Cardiac muscle cell (in vitro differentiated cells and primary cell): Measurements from ENCODE around the gene FOXJ3. TPM values are rescaled to one million over a fixed set of nuclear protein-coding genes. Genes with fewer than 3 reads are reported as not detected.

Experiments
- DNase-seq, 2 donors: peaks; one replicate each; pipeline versions ENCODE4 v3.0.0 to v3.0.0-alpha.2; 2010 to 2017; ENCODE audit warnings: low read depth in 1 of 2, low spot score in 1 of 2
- H3K27ac ChIP-seq: fragments of 200-600 bp; sonication (generic); 2 replicates; pipeline ENCODE4 v1.5.1; 2016
- H3K27me3 ChIP-seq: fragments of 200-600 bp; sonication (generic); 2 replicates; pipeline ENCODE4 v1.6.0; 2016; ENCODE audit warnings: control low read depth
- H3K36me3 ChIP-seq: fragments of 200-600 bp; sonication (generic); 2 replicates; pipeline ENCODE4 v1.5.1; 2016; ENCODE audit warnings: control low read depth
- H3K4me1 ChIP-seq: fragments of 200-600 bp; sonication (generic); 2 replicates; pipeline ENCODE4 v1.8.1; 2017; ENCODE audit warnings: low read depth, mild to moderate bottlenecking, mixed run types
- H3K4me3 ChIP-seq: fragments of 200-600 bp; sonication (generic); 2 replicates; pipeline ENCODE4 v1.5.1; 2016; ENCODE audit warnings: mild to moderate bottlenecking
- H3K9me3 ChIP-seq: fragments of 200-600 bp; sonication (generic); 2 replicates; pipeline ENCODE4 v1.5.1; 2017; ENCODE audit warnings: low read depth, mild to moderate bottlenecking, control low read depth
- polyA plus RNA-seq: library from polyadenylated mRNA; unstranded; fragments of >200 nt; fragmentation: Nextera tagmentation; extraction: Ambion mirVana; gene quantifications from 2 replicates; pipeline ENCODE4 v1.2.1, GENCODE V29; 2016
- total RNA-seq: library from RNA; depleted of rRNA; stranded (reverse); fragments of >200 nt; gene quantifications from 2 replicates; pipeline ENCODE4 v1.2.3, GENCODE V29; 2016
- TF ChIP-seq, protein P1 (sequence below): IDR thresholded peaks from 2 replicates; pipeline ENCODE4 v1.5.1; 2012; ENCODE audit warnings: low read depth, mild to moderate bottlenecking, low read length

The FOXJ3 gene
- total and polyA plus RNA-seq, 2 experiments from 2014 or later = 25.4 to 54.1 TPM

DNA sequence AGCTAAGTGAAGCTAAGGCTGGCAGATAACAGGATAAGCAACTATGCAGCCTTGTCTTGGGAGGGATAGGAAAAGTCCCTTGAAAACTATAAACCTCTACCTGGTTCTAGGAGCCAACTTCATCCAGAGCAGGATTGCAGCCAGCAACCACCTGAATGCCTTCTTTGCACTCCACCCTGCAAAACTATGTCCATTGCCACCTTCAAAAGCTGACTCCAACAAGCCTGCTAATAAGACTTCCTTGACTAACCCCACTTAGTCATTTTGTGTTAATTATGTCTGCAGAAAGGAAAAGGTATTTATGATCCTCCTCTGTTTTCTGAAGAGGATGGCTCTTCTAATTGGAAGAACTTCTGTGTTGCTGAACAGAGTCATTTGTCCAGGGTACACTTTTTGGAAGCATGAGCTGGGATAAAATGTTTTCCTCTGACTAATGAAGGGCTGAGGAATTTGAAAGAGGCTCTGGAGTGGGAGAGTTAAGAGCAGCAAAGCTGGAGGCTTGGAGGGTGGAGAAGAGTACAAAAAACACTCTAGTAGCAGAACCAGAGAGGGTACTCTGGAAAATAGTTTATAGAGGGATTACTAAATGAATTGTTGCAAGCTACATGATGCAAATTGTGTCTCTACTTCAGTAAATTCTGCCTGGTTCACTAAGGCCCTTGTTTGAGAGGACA lies 36.0 kb upstream of the FOXJ3 start:
- Histone ChIP-seq H3K9me3 (no peaks in the 10 kb centered on the region), H3K4me3 (no peak overlapping the region), H3K27ac (no peak overlapping the region), H3K27me3 (peaks cover 23% of the 10 kb centered on the region), H3K36me3 (no peaks in the 10 kb centered on the region), H3K4me1 (no peaks in the 10 kb centered on the region)
- no peak for DNase-seq
- TF ChIP-seq, protein P1, sequence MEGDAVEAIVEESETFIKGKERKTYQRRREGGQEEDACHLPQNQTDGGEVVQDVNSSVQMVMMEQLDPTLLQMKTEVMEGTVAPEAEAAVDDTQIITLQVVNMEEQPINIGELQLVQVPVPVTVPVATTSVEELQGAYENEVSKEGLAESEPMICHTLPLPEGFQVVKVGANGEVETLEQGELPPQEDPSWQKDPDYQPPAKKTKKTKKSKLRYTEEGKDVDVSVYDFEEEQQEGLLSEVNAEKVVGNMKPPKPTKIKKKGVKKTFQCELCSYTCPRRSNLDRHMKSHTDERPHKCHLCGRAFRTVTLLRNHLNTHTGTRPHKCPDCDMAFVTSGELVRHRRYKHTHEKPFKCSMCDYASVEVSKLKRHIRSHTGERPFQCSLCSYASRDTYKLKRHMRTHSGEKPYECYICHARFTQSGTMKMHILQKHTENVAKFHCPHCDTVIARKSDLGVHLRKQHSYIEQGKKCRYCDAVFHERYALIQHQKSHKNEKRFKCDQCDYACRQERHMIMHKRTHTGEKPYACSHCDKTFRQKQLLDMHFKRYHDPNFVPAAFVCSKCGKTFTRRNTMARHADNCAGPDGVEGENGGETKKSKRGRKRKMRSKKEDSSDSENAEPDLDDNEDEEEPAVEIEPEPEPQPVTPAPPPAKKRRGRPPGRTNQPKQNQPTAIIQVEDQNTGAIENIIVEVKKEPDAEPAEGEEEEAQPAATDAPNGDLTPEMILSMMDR = no peak

DNA sequence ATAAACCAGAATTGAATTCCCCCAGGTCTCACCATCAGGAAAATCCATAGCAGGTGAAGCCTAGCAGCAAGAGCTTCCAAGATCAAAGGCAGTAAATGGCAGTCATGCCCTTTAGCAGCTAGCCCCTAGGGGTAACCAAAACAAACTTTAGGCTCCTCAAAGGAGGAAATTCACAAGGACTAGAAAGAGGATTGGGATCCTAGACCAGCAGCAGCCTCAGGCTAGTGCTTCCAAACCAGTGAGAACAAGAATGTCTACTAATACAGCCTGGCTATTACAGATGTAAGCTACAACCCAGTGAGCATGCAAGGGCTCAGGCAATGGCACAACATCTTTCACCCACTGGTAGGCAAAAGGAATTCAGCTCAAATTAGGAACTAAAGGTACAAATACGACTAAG lies 34.4 kb upstream of the FOXJ3 start:
- TF ChIP-seq, protein P1 = no peak
- Histone ChIP-seq H3K4me3 (no peak overlapping the region), H3K27ac (no peak overlapping the region), H3K27me3 (peaks cover 20% of the 10 kb centered on the region), H3K36me3 (no peaks in the 10 kb centered on the region), H3K4me1 (no peaks in the 10 kb centered on the region), H3K9me3 (no peaks in the 10 kb centered on the region)
- DNase-seq = no peak

GRCh38 chr1:42368096-42368795 lies 33.2 kb upstream of the FOXJ3 start:
- Histone ChIP-seq H3K9me3 (no peaks in the 10 kb centered on the region), H3K36me3 (no peaks in the 10 kb centered on the region), H3K27me3 (peaks cover 17% of the 10 kb centered on the region), H3K4me3 (no peak overlapping the region), H3K27ac (no peak overlapping the region), H3K4me1 (no peaks in the 10 kb centered on the region)
- DNase-seq = no peak
- TF ChIP-seq, protein P1 = no peak

DNA sequence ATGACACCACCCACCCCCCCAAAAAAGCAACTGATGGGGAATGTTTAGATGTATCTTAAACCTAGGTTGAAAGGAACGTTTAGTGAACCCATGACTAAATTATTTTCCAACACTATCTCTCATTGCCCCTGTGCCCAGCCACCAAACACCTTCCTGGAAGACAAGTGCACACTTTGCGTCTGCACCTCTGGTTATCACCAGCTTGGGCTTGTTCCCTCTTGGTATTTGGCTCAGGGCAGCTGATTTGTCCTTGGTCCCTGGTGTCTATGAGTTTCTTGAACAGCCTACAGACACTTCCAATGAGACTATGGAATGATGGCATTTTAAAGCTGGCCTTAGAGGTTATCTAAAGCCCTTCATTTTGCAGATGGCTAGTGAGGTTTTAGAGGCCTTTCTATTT lies 30.1 kb upstream of the FOXJ3 start:
- TF ChIP-seq, protein P1 = no peak

DNA sequence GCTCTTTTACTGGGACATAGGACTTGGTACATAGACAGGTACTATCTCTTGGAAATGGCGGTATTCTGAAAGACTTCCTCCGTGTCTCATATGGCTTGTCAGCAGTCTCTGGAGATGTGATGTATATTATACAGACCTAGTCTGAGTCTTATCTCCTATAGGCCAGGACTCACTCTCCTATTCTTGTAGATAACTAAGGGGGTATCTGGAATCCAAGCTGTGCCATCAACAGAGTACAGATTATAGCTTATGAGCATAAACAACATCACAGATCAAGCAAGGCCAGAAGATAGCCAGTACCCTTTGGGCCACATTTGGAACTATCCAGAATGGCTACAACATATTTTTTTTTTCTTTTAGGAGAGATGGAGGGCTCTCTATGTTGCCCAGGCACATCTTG lies 29.5 kb upstream of the FOXJ3 start:
- Histone ChIP-seq H3K4me1 (no peaks in the 10 kb centered on the region), H3K36me3 (no peaks in the 10 kb centered on the region), H3K27me3 (peaks cover 2% of the 10 kb centered on the region), H3K27ac (no peak overlapping the region), H3K4me3 (no peak overlapping the region), H3K9me3 (no peaks in the 10 kb centered on the region)
- TF ChIP-seq, protein P1 = no peak
- no peak for DNase-seq

More for the DNA sequence above, 30.1 kb upstream of the FOXJ3 start:
- Histone ChIP-seq H3K9me3 (no peaks in the 10 kb centered on the region), H3K4me3 (no peak overlapping the region), H3K27ac (no peak overlapping the region), H3K4me1 (no peaks in the 10 kb centered on the region), H3K27me3 (peaks cover 6% of the 10 kb centered on the region), H3K36me3 (no peaks in the 10 kb centered on the region)
- no peak for DNase-seq
